ENCODE measurements around the gene KLRD1. TPM values are rescaled to one million over a fixed set of nuclear protein-coding genes. Genes with fewer than 3 reads are reported as not detected.
"Not testable (repeated sequence)": the region's sequence is repeated elsewhere in the genome, so short reads cannot be mapped to it uniquely, and the experiment has no call there.

KLRD1 gene
- total RNA-seq, 1 donor: 0.45 TPM

- no peak overlapping the region for H3K4me3 ChIP-seq (ENCODE audit: low read depth, low read length)
- TF ChIP-seq, protein P1, sequence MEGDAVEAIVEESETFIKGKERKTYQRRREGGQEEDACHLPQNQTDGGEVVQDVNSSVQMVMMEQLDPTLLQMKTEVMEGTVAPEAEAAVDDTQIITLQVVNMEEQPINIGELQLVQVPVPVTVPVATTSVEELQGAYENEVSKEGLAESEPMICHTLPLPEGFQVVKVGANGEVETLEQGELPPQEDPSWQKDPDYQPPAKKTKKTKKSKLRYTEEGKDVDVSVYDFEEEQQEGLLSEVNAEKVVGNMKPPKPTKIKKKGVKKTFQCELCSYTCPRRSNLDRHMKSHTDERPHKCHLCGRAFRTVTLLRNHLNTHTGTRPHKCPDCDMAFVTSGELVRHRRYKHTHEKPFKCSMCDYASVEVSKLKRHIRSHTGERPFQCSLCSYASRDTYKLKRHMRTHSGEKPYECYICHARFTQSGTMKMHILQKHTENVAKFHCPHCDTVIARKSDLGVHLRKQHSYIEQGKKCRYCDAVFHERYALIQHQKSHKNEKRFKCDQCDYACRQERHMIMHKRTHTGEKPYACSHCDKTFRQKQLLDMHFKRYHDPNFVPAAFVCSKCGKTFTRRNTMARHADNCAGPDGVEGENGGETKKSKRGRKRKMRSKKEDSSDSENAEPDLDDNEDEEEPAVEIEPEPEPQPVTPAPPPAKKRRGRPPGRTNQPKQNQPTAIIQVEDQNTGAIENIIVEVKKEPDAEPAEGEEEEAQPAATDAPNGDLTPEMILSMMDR (IDR thresholded peaks at IDR 0.05; ENCODE audit: insufficient read depth, low read length): no peak
- DNase-seq (ENCODE audit: low read depth): no peak
These were observed 62.1 kb downstream of the KLRD1 start for GRCh38 chr12:10369557-10370415.

DNA sequence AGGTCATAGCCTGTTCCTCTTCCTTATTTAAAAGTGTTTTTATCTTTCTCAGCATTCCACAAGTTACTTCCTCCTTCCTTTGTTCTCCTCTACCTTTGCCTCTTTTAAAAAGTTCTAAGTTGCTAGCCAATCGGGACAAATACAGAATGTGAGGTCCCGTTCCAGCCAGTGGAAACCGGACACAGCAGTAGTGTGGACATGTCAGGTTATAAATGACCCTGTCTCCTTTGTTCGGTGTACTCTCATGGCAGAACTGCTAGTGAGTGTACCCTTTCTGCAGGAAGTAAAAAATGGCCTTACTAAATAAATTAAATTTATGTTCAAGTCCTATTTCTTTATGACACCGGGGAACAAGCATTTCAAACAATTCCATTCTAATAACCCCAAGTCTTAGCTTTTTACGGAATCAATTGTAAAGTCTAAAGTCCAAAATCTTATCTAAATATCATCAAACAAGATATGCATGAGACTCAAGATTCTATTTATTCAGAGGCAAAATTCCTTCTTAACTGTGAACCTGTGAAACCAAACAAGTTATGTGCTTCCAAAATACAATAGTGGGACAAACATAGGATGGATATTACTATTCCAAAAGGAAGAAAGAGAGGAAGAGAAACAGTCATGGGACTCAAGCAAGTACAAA is 64.3 kb downstream of the KLRD1 start:
- DNase-seq (ENCODE audit: low read depth); H3K4me3 ChIP-seq (ENCODE audit: low read depth, low read length): not testable (repeated sequence)

- TF ChIP-seq, protein P1 (IDR thresholded peaks at IDR 0.05; ENCODE audit: insufficient read depth, low read length): no peak
- H3K4me3 ChIP-seq (ENCODE audit: low read depth, low read length): no peak overlapping the region
- DNase-seq (ENCODE audit: low read depth): no peak
These were observed 64.9 kb downstream of the KLRD1 start for GRCh38 chr12:10372559-10372958.

- DNase-seq (ENCODE audit: low read depth): no peak
- TF ChIP-seq, protein P1 (IDR thresholded peaks at IDR 0.05; ENCODE audit: insufficient read depth, low read length): no peak
- no peak overlapping the region for H3K4me3 ChIP-seq (ENCODE audit: low read depth, low read length)
These were observed 67.0 kb downstream of the KLRD1 start for GRCh38 chr12:10374624-10375018.

DNA sequence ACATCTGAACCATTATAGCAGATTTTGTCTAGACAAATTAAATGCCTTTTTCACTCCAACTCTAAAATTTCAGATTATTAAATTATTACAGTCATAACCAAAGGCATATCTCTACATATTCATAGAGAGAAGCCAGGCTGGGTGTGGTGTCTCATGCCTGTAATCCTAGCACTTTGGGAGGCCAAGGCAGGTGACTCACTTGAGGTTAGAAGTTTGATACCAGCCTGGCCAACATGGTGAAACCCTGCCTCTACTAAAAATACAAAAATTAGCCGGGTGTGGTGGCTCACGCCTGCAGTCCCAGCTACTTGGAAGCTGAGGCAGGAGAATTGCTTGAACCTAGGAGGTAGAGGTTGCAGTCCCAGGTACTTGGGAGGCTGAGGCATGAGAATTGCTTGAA is 71.1 kb downstream of the KLRD1 start:
- H3K4me3 ChIP-seq (ENCODE audit: low read depth, low read length); DNase-seq (ENCODE audit: low read depth): not testable (repeated sequence)

Other genes starting within 250 kb of the KLRD1 start
- 0.16 TPM in 1 of 2 replicates, not detected in the other for gene CLEC1A, start 208.9 kb upstream of the KLRD1 start, total RNA-seq (ENCODE audit: low replicate concordance)
- gene CLEC7A, start 177.7 kb upstream of the KLRD1 start, total RNA-seq (ENCODE audit: low replicate concordance): not detected in 2 replicates
- gene OLR1, start 135.7 kb upstream of the KLRD1 start, total RNA-seq (ENCODE audit: low replicate concordance): not detected in 2 replicates
- under 0.01 and 0.08 TPM in 2 replicates for gene TMEM52B, start 128.8 kb upstream of the KLRD1 start, total RNA-seq (ENCODE audit: low replicate concordance)
- 26.3 and 82.4 TPM in 2 replicates for gene GABARAPL1, start 95.0 kb upstream of the KLRD1 start, total RNA-seq (ENCODE audit: low replicate concordance)
- not detected in 2 replicates for gene KLRK1, start 82.2 kb downstream of the KLRD1 start, total RNA-seq (ENCODE audit: low replicate concordance)
- not detected in 2 replicates for gene KLRC4, start 101.9 kb downstream of the KLRD1 start, total RNA-seq (ENCODE audit: low replicate concordance)
- gene KLRC3, start 112.7 kb downstream of the KLRD1 start, total RNA-seq (ENCODE audit: low replicate concordance): not detected in 2 replicates
- gene KLRC2, start 128.1 kb downstream of the KLRD1 start, total RNA-seq (ENCODE audit: low replicate concordance): not detected in 2 replicates
- not detected in 2 replicates for gene KLRC1, start 145.5 kb downstream of the KLRD1 start, total RNA-seq (ENCODE audit: low replicate concordance)
- 7.1 and 9.2 TPM in 2 replicates for gene EIF2S3B, start 198.0 kb downstream of the KLRD1 start, total RNA-seq (ENCODE audit: low replicate concordance)

Measured in fibroblast of the aortic adventitia (primary cell).